Keratinocyte (primary cell): Measurements from ENCODE around the gene TRIM66.

Experiments
- EZH2 ChIP-seq: IDR thresholded peaks from one replicate; pipeline ENCODE4 v1.6.1; 2012; ENCODE audit warnings: inconsistent platforms, mild to moderate bottlenecking, low read length, moderate library complexity
- TF ChIP-seq, protein P1 (sequence below), 3 experiments: IDR thresholded peaks in 1 of 3; conservative IDR thresholded peaks in 1 of 3; optimal IDR thresholded peaks in 1 of 3; 2 replicates in 2 of 3; 3 replicates in 1 of 3; pipeline versions ENCODE3 to v1.5.1; 2011; ENCODE audit warnings: low read length in 3 of 3, mild to moderate bottlenecking in 3 of 3, moderate library complexity in 2 of 3, control low read depth in 1 of 3, inconsistent platforms in 1 of 3; ENCODE audit not compliant: insufficient read depth in 2 of 3; ENCODE audit errors: extremely low read depth in 1 of 3

DNA sequence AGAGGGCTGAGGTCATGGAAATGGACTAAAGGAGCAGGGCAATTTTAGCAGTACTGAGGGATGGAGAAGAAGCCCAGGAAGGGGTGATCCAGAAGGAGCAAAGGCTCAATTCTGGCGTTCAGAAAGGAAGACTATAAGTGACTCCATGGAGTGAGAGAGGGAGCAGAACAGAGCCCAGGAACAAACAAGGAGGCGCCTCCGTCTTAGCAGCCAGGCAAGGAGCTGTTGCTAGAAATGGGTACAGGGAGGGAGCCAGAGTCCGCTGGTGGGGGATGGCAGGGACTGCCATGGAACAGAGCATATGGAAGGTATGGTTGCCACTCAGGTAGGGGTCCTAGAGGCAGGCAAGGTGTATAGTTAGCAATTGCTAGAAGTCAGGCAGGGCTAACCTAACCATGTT, 68.0 kb downstream of the TRIM66 start:
- TF ChIP-seq, protein P1, sequence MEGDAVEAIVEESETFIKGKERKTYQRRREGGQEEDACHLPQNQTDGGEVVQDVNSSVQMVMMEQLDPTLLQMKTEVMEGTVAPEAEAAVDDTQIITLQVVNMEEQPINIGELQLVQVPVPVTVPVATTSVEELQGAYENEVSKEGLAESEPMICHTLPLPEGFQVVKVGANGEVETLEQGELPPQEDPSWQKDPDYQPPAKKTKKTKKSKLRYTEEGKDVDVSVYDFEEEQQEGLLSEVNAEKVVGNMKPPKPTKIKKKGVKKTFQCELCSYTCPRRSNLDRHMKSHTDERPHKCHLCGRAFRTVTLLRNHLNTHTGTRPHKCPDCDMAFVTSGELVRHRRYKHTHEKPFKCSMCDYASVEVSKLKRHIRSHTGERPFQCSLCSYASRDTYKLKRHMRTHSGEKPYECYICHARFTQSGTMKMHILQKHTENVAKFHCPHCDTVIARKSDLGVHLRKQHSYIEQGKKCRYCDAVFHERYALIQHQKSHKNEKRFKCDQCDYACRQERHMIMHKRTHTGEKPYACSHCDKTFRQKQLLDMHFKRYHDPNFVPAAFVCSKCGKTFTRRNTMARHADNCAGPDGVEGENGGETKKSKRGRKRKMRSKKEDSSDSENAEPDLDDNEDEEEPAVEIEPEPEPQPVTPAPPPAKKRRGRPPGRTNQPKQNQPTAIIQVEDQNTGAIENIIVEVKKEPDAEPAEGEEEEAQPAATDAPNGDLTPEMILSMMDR (optimal IDR thresholded peaks at IDR 0.05 in 1 of 3, IDR thresholded peaks at IDR 0.05 in 1 of 3, conservative IDR thresholded peaks at IDR 0.05 in 1 of 3; ENCODE audit: extremely low read depth in 1 of 3, insufficient read depth in 2 of 3, low read length in 3 of 3): no peak
- no peak for TF ChIP-seq EZH2
